Mucosa of stomach (tissue), 1 donor: ENCODE results near the gene TJP2.

Source experiments
- H3K27me3 ChIP-seq: one replicate; pipeline ENCODE4 v1.7.0; 2013; ENCODE audit warnings: mild to moderate bottlenecking, low read length; ENCODE audit not compliant: control insufficient read depth, insufficient read depth
- H3K36me3 ChIP-seq: one replicate; pipeline ENCODE4 v1.7.0; 2013; ENCODE audit warnings: low read length; ENCODE audit not compliant: control insufficient read depth, insufficient read depth
- H3K4me1 ChIP-seq: one replicate; pipeline ENCODE4 v1.7.0; 2013; ENCODE audit warnings: mild to moderate bottlenecking, low read length; ENCODE audit not compliant: control insufficient read depth, insufficient read depth
- H3K4me3 ChIP-seq: one replicate; pipeline ENCODE4 v1.7.0; 2013; ENCODE audit warnings: low read length
- H3K9ac ChIP-seq: one replicate; pipeline ENCODE4 v1.7.0; 2013; ENCODE audit warnings: mild to moderate bottlenecking, low read length, moderate library complexity
- H3K9me3 ChIP-seq: one replicate; pipeline ENCODE4 v1.7.0; 2013; ENCODE audit warnings: mild to moderate bottlenecking, low read length, moderate library complexity; ENCODE audit not compliant: control insufficient read depth
- donor health status: Pancreatic carcinoma.

TJP2 gene

DNA sequence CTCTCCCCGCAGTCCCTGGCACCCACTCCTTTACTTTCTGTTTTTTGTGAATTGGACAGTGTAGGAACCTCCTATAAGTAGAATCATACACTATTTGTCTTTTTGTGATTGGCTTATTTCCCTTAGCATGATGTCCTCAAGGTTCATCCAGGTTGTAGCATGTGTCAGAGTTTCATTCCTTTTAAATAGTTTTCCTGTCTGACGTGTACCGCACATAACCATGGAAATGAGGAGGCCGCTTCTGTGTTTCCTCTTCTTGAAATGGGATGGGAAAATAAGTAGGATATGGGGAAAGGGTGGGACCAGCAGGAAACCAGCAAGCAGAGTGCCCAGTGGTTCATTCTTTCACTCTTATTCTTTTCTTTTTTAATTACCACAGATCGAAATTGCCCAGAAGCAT is 78.4 kb downstream of the TJP2 start:
- Histone ChIP-seq H3K4me1 (peaks cover 8% of the 10 kb centered on the region), H3K27me3 (no peaks in the 10 kb centered on the region), H3K9ac (no peak overlapping the region), H3K36me3 (peaks cover 11% of the 10 kb centered on the region), H3K4me3 (no peak overlapping the region), H3K9me3 (no peaks in the 10 kb centered on the region)

DNA sequence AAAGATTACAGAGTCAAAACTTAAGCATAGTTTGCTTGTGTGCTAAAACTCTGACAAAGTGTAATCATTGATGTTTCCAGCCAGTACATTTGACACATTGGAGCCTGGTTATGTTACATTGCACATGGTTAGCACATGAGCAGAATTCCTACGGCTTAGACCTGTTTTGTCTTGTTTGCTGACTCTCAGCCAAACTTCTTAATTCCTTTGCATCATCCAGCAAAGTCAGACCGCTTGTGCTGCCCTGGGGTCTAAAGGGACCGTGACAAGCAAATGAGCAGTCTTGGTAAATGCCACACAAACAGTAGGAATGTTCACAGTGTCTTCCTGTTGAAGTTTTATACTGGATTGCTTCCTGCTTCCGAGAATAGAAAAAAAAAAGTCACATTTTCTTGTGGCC is 79.0 kb downstream of the TJP2 start:
- Histone ChIP-seq H3K9ac (no peak overlapping the region), H3K27me3 (no peaks in the 10 kb centered on the region), H3K9me3 (no peaks in the 10 kb centered on the region), H3K36me3 (peaks cover 11% of the 10 kb centered on the region), H3K4me3 (no peak overlapping the region), H3K4me1 (peaks cover 8% of the 10 kb centered on the region)

DNA sequence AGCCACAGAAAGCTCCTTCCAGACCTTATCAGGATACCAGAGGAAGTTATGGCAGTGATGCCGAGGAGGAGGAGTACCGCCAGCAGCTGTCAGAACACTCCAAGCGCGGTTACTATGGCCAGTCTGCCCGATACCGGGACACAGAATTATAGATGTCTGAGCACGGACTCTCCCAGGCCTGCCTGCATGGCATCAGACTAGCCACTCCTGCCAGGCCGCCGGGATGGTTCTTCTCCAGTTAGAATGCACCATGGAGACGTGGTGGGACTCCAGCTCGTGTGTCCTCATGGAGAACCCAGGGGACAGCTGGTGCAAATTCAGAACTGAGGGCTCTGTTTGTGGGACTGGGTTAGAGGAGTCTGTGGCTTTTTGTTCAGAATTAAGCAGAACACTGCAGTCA is 80.1 kb downstream of the TJP2 start:
- H3K9me3 ChIP-seq, result no peaks in the 10 kb centered on the region
- H3K36me3 ChIP-seq, result peaks cover 11% of the 10 kb centered on the region
- no peaks in the 10 kb centered on the region for H3K27me3 ChIP-seq
- H3K4me3 ChIP-seq, result no peak overlapping the region
- no peak overlapping the region for H3K9ac ChIP-seq
- H3K4me1 ChIP-seq, result peaks cover 8% of the 10 kb centered on the region

DNA sequence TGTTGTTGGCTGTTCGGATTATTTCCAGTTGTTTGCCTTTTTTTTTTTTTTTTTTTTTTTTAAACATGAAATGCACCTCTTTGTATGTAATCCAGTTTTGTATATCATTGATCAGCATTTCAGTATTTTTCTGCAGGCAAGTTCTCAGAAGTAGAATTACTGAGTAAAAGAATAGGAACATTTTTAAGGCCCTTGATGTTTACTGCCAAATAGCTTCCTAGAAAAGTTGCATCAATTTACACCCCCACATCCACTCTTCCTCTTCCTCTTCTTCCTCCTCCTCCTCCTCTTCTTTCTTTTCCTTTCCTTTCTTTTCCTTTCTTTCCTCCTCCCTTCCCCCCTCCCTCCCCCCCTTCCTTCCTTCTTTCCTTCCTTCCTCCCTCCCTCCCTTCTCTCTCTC is 81.5 kb downstream of the TJP2 start:
- Histone ChIP-seq H3K27me3 (no peaks in the 10 kb centered on the region), H3K9ac (no peak overlapping the region), H3K36me3 (peaks cover 9% of the 10 kb centered on the region)

DNA sequence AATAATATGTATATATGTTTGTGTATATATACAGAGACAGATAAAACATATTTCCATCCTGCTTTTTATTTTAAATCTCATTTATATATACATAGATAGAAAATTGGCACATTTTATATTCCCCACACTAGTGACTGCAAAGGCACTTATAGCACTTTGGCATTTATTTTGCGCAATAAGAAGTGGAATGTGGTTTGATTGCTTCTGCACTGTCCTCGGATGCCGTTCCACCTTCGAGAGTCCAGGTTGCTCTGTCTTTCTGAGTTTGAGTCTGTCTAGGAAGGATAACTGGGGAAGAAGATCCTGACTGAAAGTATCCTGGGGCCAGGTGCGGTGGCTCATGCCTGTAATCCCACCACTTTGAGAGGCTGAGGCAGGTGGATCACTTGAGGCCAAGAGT is 84.5 kb downstream of the TJP2 start:
- H3K4me1 ChIP-seq, result peaks cover 8% of the 10 kb centered on the region
- no peaks in the 10 kb centered on the region for H3K9me3 ChIP-seq
- H3K9ac ChIP-seq, result no peak overlapping the region
- H3K27me3 ChIP-seq, result no peaks in the 10 kb centered on the region
- no peaks in the 10 kb centered on the region for H3K36me3 ChIP-seq
- H3K4me3 ChIP-seq, result no peak overlapping the region

More for the DNA sequence above, 81.5 kb downstream of the TJP2 start:
- H3K9me3 ChIP-seq, result no peaks in the 10 kb centered on the region
- H3K4me3 ChIP-seq, result no peak overlapping the region
- H3K4me1 ChIP-seq, result peaks cover 8% of the 10 kb centered on the region

DNA sequence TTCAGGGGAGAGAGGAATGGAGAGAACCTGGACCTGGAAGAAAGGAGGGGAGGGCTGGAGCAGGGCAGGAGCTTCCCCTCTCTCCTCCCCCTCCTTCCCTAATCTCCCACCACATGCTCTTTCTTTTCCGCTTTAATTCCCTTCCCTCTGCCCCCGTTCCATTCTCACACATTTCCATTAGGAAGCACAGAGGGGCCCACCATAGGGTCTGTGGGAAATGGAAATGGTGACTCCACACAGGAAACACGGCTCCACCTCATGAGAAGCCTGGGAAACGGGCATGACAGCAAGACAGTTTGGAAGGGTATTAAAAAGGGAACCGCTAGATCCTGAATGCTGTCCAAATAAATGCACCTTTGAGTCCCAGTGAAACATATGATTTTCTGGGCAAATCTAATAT is 86.1 kb downstream of the TJP2 start:
- Histone ChIP-seq H3K9me3 (no peaks in the 10 kb centered on the region), H3K27me3 (no peaks in the 10 kb centered on the region), H3K36me3 (no peaks in the 10 kb centered on the region), H3K4me3 (no peak overlapping the region), H3K4me1 (peaks cover 8% of the 10 kb centered on the region), H3K9ac (no peak overlapping the region)

DNA sequence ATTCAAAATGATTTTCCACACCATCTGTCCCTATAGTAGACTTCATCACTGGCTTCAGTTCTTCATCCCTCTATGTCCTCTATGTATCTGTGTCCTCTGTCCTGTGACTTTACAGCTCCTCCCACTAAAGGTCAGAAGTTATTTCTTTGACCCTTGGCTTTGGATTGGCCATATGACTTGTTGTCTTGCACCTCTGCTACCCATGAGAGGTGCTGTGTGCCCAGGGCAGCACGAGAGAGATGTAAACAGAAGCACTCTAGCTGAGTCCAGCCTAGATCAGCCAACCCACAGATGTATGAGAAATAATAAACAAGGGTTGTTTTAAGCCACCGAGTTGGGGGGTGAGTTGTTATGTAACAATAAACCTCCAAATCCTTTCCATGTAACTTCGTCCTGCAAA is 87.6 kb downstream of the TJP2 start:
- Histone ChIP-seq H3K9ac (no peak overlapping the region), H3K4me3 (no peak overlapping the region), H3K27me3 (no peaks in the 10 kb centered on the region), H3K36me3 (no peaks in the 10 kb centered on the region), H3K4me1 (peaks cover 2% of the 10 kb centered on the region), H3K9me3 (no peaks in the 10 kb centered on the region)

DNA sequence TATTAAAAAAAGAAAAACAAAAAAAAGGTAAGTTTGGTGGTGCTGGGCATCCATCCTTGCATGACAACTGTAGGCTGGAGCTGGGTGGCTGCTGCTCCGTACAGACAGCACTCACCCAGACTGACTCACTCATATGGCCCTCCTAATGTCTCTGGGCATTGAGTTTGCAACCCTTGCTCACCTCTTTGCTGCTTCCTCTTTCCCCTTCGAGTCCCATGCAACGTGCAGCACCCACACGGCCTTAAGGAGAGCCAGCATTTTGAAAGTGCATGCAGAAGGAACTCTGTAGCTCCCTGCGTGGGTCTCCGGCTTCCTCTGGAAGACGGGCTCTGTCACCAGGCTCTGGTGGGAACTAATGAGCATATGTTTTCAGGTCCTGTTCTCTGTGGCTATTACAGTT is 90.4 kb downstream of the TJP2 start:
- Histone ChIP-seq H3K36me3 (no peaks in the 10 kb centered on the region), H3K9me3 (no peaks in the 10 kb centered on the region), H3K9ac (no peak overlapping the region), H3K27me3 (no peaks in the 10 kb centered on the region), H3K4me1 (no peaks in the 10 kb centered on the region), H3K4me3 (no peak overlapping the region)

DNA sequence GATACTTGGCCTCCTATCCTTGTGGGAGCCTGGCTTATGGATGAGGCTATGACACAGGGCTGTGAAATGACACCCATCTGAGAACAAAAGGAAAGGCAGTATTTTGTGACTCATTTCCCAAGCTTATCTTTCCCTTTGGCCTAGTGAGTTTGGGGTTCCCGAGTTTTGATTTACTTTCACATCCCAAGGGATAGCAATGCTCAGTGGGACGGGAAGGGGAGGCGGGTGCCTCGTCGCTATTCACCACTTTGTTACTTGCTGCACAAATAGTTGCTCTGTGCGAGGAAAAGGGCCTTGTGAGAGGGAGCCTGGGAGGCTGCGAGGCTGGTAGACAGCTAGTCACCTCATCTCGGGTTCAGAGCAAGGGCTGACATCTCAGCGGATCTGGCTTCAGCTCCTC is 91.8 kb downstream of the TJP2 start:
- Histone ChIP-seq H3K27me3 (no peaks in the 10 kb centered on the region), H3K9me3 (no peaks in the 10 kb centered on the region), H3K4me3 (no peak overlapping the region), H3K36me3 (no peaks in the 10 kb centered on the region), H3K9ac (no peak overlapping the region), H3K4me1 (no peaks in the 10 kb centered on the region)

DNA sequence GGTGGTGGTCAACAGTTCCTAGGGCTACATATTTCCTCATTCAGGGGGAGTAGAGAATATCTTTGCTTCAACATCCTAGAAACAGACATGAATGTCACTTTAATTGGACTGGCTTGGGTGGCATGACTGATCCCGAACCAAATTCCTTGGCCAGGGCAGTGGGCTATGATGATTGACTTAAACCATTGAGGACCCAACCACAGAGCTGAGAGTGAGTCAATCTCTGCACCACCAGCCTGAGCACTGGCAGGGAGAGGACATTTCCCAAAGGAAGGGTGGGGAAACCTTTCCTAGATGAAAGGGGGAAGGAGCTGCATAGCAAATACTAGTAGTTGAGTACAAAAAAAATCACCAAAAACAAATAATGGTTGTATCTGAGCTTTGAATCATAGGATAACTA is 98.1 kb downstream of the TJP2 start:
- Histone ChIP-seq H3K9me3 (no peaks in the 10 kb centered on the region), H3K4me1 (no peaks in the 10 kb centered on the region), H3K9ac (no peak overlapping the region)

DNA sequence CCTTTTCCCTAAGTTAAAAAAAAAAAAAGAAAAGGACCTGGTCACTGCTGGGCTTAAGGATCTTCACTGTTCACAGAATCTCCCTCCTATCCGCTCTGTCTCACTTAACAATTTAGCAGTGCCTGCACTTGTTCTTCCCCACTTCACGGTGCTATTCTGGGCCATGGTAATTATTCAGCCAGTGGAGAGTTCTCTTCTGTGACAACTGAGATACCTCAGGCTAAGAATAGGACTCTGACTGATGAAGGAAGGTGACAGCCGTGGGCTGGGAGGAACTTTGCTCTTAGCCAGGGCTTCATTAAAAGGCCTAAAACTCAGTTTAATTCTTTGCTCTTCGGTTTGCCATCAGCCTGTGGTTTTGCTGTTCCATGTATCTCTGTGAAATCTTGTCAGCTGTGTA is 99.1 kb downstream of the TJP2 start:
- H3K4me3 ChIP-seq, result no peak overlapping the region
- H3K9ac ChIP-seq, result no peak overlapping the region
- H3K9me3 ChIP-seq, result no peaks in the 10 kb centered on the region
- no peaks in the 10 kb centered on the region for H3K36me3 ChIP-seq
- H3K4me1 ChIP-seq, result no peaks in the 10 kb centered on the region
- no peaks in the 10 kb centered on the region for H3K27me3 ChIP-seq

More for the DNA sequence above, 98.1 kb downstream of the TJP2 start:
- H3K4me3 ChIP-seq, result no peak overlapping the region
- no peaks in the 10 kb centered on the region for H3K27me3 ChIP-seq
- no peaks in the 10 kb centered on the region for H3K36me3 ChIP-seq

DNA sequence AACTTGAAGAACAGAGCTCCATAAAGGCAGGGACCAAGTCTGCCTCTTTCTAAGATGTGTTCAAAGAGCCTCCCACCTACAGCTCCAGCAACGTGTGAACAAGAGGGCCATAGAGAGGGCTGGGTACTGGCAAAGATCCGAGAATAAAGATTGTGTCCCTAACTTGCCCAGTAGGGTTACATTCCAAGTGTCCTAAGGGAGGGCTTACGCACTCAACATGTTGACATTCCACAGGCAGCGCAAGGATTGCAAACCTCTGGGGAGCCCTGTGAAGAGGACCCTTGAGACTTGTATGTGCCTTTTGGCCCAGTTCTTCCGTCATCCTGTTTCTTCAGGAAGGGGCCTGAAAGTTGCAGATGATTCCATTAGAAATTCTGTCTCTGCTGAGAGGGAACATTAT is 102.7 kb downstream of the TJP2 start:
- H3K4me1 ChIP-seq, result no peaks in the 10 kb centered on the region
- no peak overlapping the region for H3K4me3 ChIP-seq
- no peaks in the 10 kb centered on the region for H3K27me3 ChIP-seq
- H3K36me3 ChIP-seq, result no peaks in the 10 kb centered on the region
- H3K9ac ChIP-seq, result no peak overlapping the region
- no peaks in the 10 kb centered on the region for H3K9me3 ChIP-seq

DNA sequence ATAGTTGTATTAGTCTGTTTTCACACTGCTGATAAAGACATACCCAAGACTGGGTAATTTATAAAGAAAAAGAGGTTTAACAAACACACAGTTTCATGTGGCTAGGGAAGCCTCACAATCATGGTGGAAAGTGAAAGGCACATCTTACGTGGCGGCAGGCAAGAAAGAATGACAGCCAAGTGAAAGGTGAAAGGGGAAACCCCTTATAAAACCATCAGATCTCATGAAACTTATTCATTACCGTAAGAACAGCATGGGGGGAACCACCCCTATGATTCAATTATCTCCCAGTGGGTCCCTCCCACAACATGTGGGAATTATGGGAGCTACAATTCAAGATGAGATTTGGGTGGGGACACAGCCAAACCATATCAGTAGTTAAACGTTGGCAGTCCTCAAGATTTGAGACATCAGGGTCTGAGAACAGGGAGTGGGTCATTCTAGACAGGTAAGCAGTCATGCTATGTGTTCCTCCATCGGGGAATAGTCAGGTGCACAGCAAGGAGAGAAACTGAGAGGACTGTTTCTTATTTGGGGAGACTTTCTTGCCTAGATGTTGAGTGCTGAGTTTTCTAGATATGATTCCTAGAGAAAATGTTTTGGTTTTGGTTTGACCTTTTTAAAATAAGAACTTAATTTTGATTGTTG is 105.1 kb downstream of the TJP2 start:
- Histone ChIP-seq H3K4me3 (no peak overlapping the region), H3K36me3 (no peaks in the 10 kb centered on the region), H3K9me3 (no peaks in the 10 kb centered on the region), H3K9ac (no peak overlapping the region), H3K27me3 (no peaks in the 10 kb centered on the region), H3K4me1 (no peaks in the 10 kb centered on the region)
